T47D (cell line): Measurements from ENCODE around the gene UNC13B.
"Not testable (repeated sequence)": the region's sequence is repeated elsewhere in the genome, so short reads cannot be mapped to it uniquely, and the experiment has no call there.

Experiments
- DNase-seq, 2 experiments: peaks; one replicate each; pipeline versions ENCODE4 v3.0.0 to v3.0.0-alpha.2; 2011 to 2012; ENCODE audit warnings: low read depth in 1 of 2, low spot score in 1 of 2
- JUND ChIP-seq: IDR thresholded peaks from 2 replicates; pipeline ENCODE4 v1.6.1; 2012; ENCODE audit warnings: low read depth
- in situ Hi-C: cut with HindIII; loops from 2 replicates; pipeline ENCODE4 v1.10.0; 2016; ENCODE audit warnings: low sequenced_read_pairs, low pct_unique_long_range_greater_than_20kb

The UNC13B gene

GRCh38 chr9:35211854-35212253 lies 50.0 kb downstream of the UNC13B start:
- DNase-seq: no peak
- in situ Hi-C loops: no loop called here
- TF ChIP-seq JUND: no peak

GRCh38 chr9:35220659-35221338 lies 59.0 kb downstream of the UNC13B start:
- in situ Hi-C loops: no loop called here
- no peak for DNase-seq
- no peak for TF ChIP-seq JUND

- TF ChIP-seq JUND: no peak
- in situ Hi-C loops: no loop called here
- DNase-seq: no peak
Observed at GRCh38 chr9:35225677-35226076, 63.9 kb downstream of the UNC13B start.

GRCh38 chr9:35226651-35227050 lies 64.8 kb downstream of the UNC13B start:
- TF ChIP-seq JUND: no peak
- in situ Hi-C loops: no loop called here
- DNase-seq: no peak

GRCh38 chr9:35227284-35227683 lies 65.5 kb downstream of the UNC13B start:
- TF ChIP-seq JUND: no peak
- in situ Hi-C loops: no loop called here
- no peak for DNase-seq

GRCh38 chr9:35229066-35229778 lies 67.4 kb downstream of the UNC13B start:
- peak in 1 of 2 experiments; percentile 68 for DNase-seq
- TF ChIP-seq JUND: no peak
- in situ Hi-C loops: no loop called here

GRCh38 chr9:35229779-35230143 lies 68.0 kb downstream of the UNC13B start:
- no peak for DNase-seq
- in situ Hi-C loops: no loop called here
- no peak for TF ChIP-seq JUND

GRCh38 chr9:35232867-35233544 lies 71.2 kb downstream of the UNC13B start:
- in situ Hi-C loops: no loop called here

GRCh38 chr9:35236692-35237091 lies 74.9 kb downstream of the UNC13B start:
- no peak for TF ChIP-seq JUND
- DNase-seq: no peak
- in situ Hi-C loops: no loop called here

More at GRCh38 chr9:35232867-35233544, 71.2 kb downstream of the UNC13B start:
- no peak for DNase-seq
- no peak for TF ChIP-seq JUND

- no peak for DNase-seq
- TF ChIP-seq JUND: no peak
- in situ Hi-C loops: no loop called here
Observed at GRCh38 chr9:35237311-35237710, 75.5 kb downstream of the UNC13B start.

GRCh38 chr9:35245945-35246344 lies 84.1 kb downstream of the UNC13B start:
- DNase-seq, in situ Hi-C loops: not testable (repeated sequence)

- DNase-seq: no peak
- in situ Hi-C loops: no loop called here
- TF ChIP-seq JUND: no peak
Observed at GRCh38 chr9:35253075-35253474, 91.3 kb downstream of the UNC13B start.

GRCh38 chr9:35254237-35254636 lies 92.4 kb downstream of the UNC13B start:
- in situ Hi-C loops: no loop called here
- TF ChIP-seq JUND: no peak
- no peak for DNase-seq
